DND-41 (cell line): ENCODE measurements around the gene MICAL2.

Source experiments
- CTCF ChIP-seq: IDR thresholded peaks from 2 replicates; pipeline ENCODE4 v1.5.1; 2012; ENCODE audit warnings: borderline replicate concordance, low read length, moderate library complexity, mild to moderate bottlenecking; ENCODE audit not compliant: poor library complexity, severe bottlenecking; ENCODE audit errors: extremely low read depth
- EZH2 ChIP-seq: IDR thresholded peaks from 3 replicates; pipeline ENCODE4 v1.6.1; 2012; ENCODE audit warnings: borderline replicate concordance, low read depth, mild to moderate bottlenecking, moderate library complexity, low read length, inconsistent platforms; ENCODE audit not compliant: severe bottlenecking

GRCh38 chr11:12142176-12142575 lies 31.8 kb downstream of the MICAL2 start:
- TF ChIP-seq CTCF (no peak), EZH2 (no peak)
